Brain microvascular endothelial cell (primary cell): ENCODE results near the gene ZNF684.

Source experiments
- DNase-seq: peaks from one replicate; pipeline ENCODE4 v3.0.0-alpha.2; 2020
- H3K27ac ChIP-seq: fragments of 250-450 bp; sonication (Bioruptor Pico); 2 replicates; pipeline ENCODE4 v1.5.1; 2020; ENCODE audit warnings: mild to moderate bottlenecking, moderate library complexity
- H3K27me3 ChIP-seq: fragments of 250-450 bp; sonication (Bioruptor Pico); replicated peaks from 2 replicates; pipeline ENCODE4 v1.5.1; 2020; ENCODE audit warnings: mild to moderate bottlenecking
- H3K36me3 ChIP-seq: fragments of 250-450 bp; sonication (Bioruptor Pico); replicated peaks from 2 replicates; pipeline ENCODE4 v1.5.1; 2020; ENCODE audit warnings: mild to moderate bottlenecking
- H3K4me3 ChIP-seq: 2 replicates; pipeline ENCODE4 v1.5.1; 2011; ENCODE audit warnings: low read depth, mild to moderate bottlenecking, control low read depth, low read length, moderate library complexity
- in situ Hi-C: cut with HindIII; loops from 2 replicates; pipeline ENCODE4 v1.10.0; 2017; ENCODE audit warnings: low sequenced_read_pairs, low pct_ligation_motif_present
- TF ChIP-seq, protein P1 (sequence below): IDR thresholded peaks from 2 replicates; pipeline ENCODE4 v1.5.1; 2011; ENCODE audit warnings: low read depth, mild to moderate bottlenecking, moderate library complexity, low read length, control low read depth, inconsistent platforms; ENCODE audit errors: missing control alignments

ZNF684 gene

DNA sequence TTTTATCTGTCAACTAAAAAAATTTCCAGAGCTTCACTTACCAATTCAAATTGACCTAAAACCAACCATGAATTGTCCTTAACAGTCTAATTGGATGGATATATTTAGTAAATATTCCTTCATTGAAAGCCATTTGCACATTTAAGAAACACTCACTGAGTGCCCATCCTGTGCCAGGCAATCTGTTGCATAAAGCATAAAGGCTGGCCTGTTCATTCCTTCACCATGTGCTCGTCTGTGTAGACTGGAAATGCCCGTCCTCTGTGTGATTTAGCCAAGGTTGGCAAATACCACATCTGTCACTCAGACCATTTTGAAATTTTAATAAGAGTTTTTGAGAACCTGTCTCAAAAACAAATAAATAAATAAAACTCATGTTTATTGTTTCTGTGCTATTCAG is 57.1 kb downstream of the ZNF684 start:
- Histone ChIP-seq H3K27ac (no peak overlapping the region), H3K36me3 (no peaks in the 10 kb centered on the region), H3K27me3 (peaks cover 5% of the 10 kb centered on the region), H3K4me3 (no peak overlapping the region)
- in situ Hi-C loops, result no loop called here
- TF ChIP-seq, protein P1, sequence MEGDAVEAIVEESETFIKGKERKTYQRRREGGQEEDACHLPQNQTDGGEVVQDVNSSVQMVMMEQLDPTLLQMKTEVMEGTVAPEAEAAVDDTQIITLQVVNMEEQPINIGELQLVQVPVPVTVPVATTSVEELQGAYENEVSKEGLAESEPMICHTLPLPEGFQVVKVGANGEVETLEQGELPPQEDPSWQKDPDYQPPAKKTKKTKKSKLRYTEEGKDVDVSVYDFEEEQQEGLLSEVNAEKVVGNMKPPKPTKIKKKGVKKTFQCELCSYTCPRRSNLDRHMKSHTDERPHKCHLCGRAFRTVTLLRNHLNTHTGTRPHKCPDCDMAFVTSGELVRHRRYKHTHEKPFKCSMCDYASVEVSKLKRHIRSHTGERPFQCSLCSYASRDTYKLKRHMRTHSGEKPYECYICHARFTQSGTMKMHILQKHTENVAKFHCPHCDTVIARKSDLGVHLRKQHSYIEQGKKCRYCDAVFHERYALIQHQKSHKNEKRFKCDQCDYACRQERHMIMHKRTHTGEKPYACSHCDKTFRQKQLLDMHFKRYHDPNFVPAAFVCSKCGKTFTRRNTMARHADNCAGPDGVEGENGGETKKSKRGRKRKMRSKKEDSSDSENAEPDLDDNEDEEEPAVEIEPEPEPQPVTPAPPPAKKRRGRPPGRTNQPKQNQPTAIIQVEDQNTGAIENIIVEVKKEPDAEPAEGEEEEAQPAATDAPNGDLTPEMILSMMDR, result no peak
- DNase-seq, result no peak

DNA sequence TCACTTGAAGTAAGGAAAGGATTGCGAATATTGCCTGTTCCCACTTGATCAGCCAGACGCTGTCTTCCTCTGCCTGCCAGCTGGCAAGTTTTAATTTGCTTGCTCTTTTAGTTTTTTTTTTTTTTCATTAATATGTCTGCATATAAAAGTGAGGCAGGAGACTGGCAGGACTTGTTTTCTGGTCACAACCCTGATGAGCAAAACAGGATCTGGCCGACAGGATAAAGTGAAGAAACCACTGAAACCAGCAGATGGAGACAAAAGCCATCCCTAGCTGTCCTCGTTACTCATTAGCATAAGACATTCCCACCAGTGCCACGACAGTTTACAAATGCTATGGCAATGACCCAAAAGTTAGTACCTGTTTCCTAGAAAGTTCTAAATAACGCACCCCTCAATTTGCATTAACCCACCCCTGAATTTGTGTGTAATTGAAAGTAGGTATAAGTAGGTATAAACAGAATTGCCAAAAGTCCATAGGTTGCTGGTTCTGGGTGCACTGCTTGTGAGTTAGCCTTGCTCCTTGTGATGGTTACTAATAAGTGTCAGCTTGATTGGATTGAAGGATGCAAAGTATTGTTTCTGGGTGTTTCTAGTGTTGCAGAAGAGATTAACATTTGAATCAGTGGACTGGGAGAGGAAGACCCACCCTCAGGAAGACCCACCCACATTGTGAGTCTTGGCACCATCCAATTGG is 60.8 kb downstream of the ZNF684 start:
- in situ Hi-C loops, result no loop called here
- TF ChIP-seq, protein P1, result peak; percentile 72
- no peaks in the 10 kb centered on the region for H3K36me3 ChIP-seq
- peak; percentile 38 for DNase-seq
- H3K27me3 ChIP-seq, result peaks cover 3% of the 10 kb centered on the region
- H3K27ac ChIP-seq, result no peak overlapping the region
- H3K4me3 ChIP-seq, result no peak overlapping the region

DNA sequence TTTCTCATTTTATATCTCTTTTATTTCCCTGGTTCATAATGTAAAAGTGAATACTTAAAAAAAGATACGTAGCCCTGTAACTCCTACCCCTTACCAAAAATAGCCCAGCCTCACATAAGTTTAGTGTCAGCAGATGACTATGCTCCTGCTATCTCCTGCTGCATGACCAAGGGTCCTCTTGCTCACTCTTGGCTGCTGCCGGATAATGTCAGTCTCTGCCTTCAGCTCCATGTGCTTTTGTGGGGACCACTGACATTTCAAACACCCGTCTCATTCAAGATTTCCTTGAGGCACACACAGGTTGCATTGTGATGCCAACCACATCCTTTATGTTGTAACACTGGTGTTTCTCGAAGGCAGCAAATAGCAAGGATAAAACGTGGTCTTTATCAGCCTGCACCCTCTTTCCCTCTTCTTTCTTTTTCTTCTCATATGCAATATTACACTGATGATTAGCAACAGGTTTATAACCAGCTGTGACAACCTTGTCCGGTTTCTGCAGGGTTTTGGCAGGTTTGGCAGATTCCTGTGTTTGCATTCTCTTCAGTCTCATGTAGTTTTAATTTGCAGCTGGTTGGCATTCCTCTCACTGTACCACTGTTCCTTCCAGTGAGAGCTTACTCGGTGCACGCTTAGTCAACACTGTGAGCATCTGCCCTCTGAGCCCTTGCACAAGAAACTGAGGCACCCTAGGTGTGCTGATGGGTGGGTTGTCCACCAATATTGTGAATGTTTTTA is 62.2 kb downstream of the ZNF684 start:
- in situ Hi-C loops, result no loop called here
- TF ChIP-seq, protein P1, result no peak

DNA sequence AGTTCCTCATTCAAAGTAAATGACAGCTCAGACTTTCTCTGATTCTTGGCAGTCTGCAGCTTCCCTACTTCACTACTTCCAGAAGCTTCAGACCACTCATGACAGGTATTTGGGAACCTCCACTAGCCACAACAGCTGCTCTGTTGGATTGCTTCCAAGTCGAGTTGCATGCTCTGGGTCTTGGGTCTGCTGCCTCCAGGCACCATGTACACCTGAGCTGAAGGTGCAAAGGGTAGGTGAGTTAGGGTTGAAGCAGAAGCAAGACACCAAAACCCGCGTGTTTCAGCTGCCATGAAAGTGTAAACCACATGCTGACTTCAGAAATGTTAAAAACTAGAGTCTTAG is 62.7 kb downstream of the ZNF684 start:
- H3K27me3 ChIP-seq, result no peaks in the 10 kb centered on the region
- H3K36me3 ChIP-seq, result no peaks in the 10 kb centered on the region
- TF ChIP-seq, protein P1, result no peak
- DNase-seq, result no peak
- in situ Hi-C loops, result no loop called here
- H3K27ac ChIP-seq, result no peak overlapping the region
- H3K4me3 ChIP-seq, result no peak overlapping the region

More for the DNA sequence above, 62.2 kb downstream of the ZNF684 start:
- Histone ChIP-seq H3K27ac (no peak overlapping the region), H3K4me3 (no peak overlapping the region), H3K27me3 (no peaks in the 10 kb centered on the region), H3K36me3 (no peaks in the 10 kb centered on the region)
- no peak for DNase-seq

DNA sequence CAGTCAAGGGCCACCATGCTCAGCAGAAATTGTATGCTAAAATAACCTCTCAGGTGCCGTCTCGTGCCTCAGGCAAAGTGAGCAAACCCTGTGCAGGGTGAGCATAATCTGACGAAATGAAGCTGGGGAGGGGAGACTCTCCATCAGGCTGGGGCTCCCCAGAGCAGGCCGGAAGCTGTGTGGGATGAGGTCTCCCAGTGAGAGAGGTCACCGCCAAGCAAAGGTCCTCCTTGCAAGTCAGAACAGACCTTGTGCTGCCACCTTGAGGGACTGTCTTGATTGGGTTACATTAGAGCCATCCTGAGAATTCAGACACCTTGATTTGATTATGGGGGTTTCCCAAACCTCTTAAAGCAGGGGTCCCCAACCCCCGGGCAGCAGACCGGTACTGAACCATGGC is 64.2 kb downstream of the ZNF684 start:
- Histone ChIP-seq H3K27ac (no peak overlapping the region), H3K4me3 (no peak overlapping the region), H3K36me3 (no peaks in the 10 kb centered on the region), H3K27me3 (no peaks in the 10 kb centered on the region)
- TF ChIP-seq, protein P1, result no peak
- no peak for DNase-seq
- in situ Hi-C loops, result no loop called here
